CD4-positive, alpha-beta T cell (primary cell): ENCODE measurements around the gene ARHGEF25. TPM values are rescaled to one million over a fixed set of nuclear protein-coding genes. Genes with fewer than 3 reads are reported as not detected.
A peak's percentile ranks its signal among the peaks of the same experiment; 100 is the strongest.

Source experiments
- ATAC-seq: fragments of 200-7000 bp; cut with Tn5 transposase; one replicate; pipeline ENCODE4 v1.10.0; 2022; ENCODE audit warnings: mild to moderate bottlenecking; ENCODE audit not compliant: poor library complexity
- CTCF ChIA-PET: fragments of 350-600 bp; sonication (Branson Sonifier 250); formaldehyde crosslinking; loops from one replicate; lab custom pipeline; 2021; ENCODE audit warnings: antibody characterized with exemption, inconsistent platforms; lab: Charles Lee
- POLR2A ChIA-PET: fragments of 350-600 bp; sonication (Branson Sonifier 250); formaldehyde crosslinking; loops from one replicate; lab custom pipeline; 2021; ENCODE audit warnings: antibody characterized with exemption, inconsistent platforms; lab: Charles Lee
- DNase-seq, 14 experiments: peaks; one replicate each; pipeline ENCODE4 v3.0.0-alpha.2; 2013 to 2020; ENCODE audit warnings: mixed read lengths in 2 of 14
- H3K27ac ChIP-seq, 2 donors: one replicate each; pipeline versions ENCODE4 v1.5.1 to v1.7.0; 2013; ENCODE audit warnings: low read length in 2 of 2, low read depth in 1 of 2, mild to moderate bottlenecking in 1 of 2
- H3K27me3 ChIP-seq, 2 experiments: 1 replicate in 1 of 2; 2 replicates in 1 of 2; pipeline versions ENCODE4 v1.6.1 to v1.7.0; 2013; ENCODE audit warnings: low read length in 2 of 2, control low read depth in 1 of 2, mild to moderate bottlenecking in 1 of 2, moderate library complexity in 1 of 2; ENCODE audit not compliant: insufficient read depth in 2 of 2, control insufficient read depth in 1 of 2
- H3K36me3 ChIP-seq: one replicate; pipeline ENCODE4 v1.6.1; 2013; ENCODE audit warnings: low read length, control low read depth; ENCODE audit not compliant: insufficient read depth
- H3K4me1 ChIP-seq: one replicate; pipeline ENCODE4 v1.6.1; 2013; ENCODE audit warnings: low read length, control low read depth; ENCODE audit not compliant: insufficient read depth
- H3K4me3 ChIP-seq: one replicate; pipeline ENCODE4 v1.5.1; 2013; ENCODE audit warnings: mild to moderate bottlenecking, low read length, moderate library complexity
- H3K9me3 ChIP-seq, 2 experiments: 1 replicate in 1 of 2; 2 replicates in 1 of 2; pipeline versions ENCODE4 v1.6.1 to v1.7.0; 2013; ENCODE audit warnings: low read length in 2 of 2, mild to moderate bottlenecking in 2 of 2, control low read depth in 1 of 2, moderate library complexity in 1 of 2; ENCODE audit not compliant: control insufficient read depth in 1 of 2, insufficient read depth in 1 of 2
- H3K27ac Mint-ChIP-seq: one replicate; pipeline ENCODE4 v1.8.0; 2020; ENCODE audit warnings: mixed read lengths
- H3K27me3 Mint-ChIP-seq: one replicate; pipeline ENCODE4 v1.8.0; 2021; ENCODE audit warnings: mixed read lengths
- H3K36me3 Mint-ChIP-seq: one replicate; pipeline ENCODE4 v1.8.0; 2021; ENCODE audit warnings: low read depth, mixed read lengths
- H3K4me1 Mint-ChIP-seq: one replicate; pipeline ENCODE4 v1.8.0; 2021; ENCODE audit warnings: low read depth, mixed read lengths
- H3K4me3 Mint-ChIP-seq: one replicate; pipeline ENCODE4 v1.8.0; 2020; ENCODE audit warnings: mild to moderate bottlenecking, mixed read lengths
- H3K9me3 Mint-ChIP-seq: one replicate; pipeline ENCODE4 v1.8.0; 2020; ENCODE audit warnings: mixed read lengths
- CTCF ChIP-seq: fragments of 200-600 bp; IDR thresholded peaks from one replicate; pipeline ENCODE4 v1.8.0; 2022; ENCODE audit warnings: antibody characterized with exemption, mild to moderate bottlenecking
- intact Hi-C, 2 experiments: fragments of 100-400 bp; cut with DNase I in 1 of 2; cut with micrococcal nuclease in 1 of 2; formaldehyde crosslinking; loops; one replicate each; pipeline versions ENCODE4 v1.15.1 to v1.9.0; 2023 to 2025; cut with DNase I, micrococcal nuclease
- polyA plus RNA-seq, 2 donors: library from polyadenylated mRNA; unstranded; fragments of 120-200 nt; gene quantifications; one replicate each; pipeline ENCODE4 v1.2.1, GENCODE V29; 2013
- total RNA-seq, 174 experiments: library from RNA in 2 of 174; stranded (reverse) in 2 of 174; gene quantifications; one replicate each; pipeline ENCODE4 v1.2.3 and lab custom pipeline; 2021 to 2026

Gene ARHGEF25
- under 1 TPM; 0.25 to 0.27 TPM for total RNA-seq
- 0.40 TPM for polyA plus RNA-seq (2013, experiment 1 of 2)
- 1.3 TPM for polyA plus RNA-seq (2013, experiment 2 of 2)
- total RNA-seq (lab: John Stamatoyannopoulos, UW), result 0 to 2.9 (median 0.38) reads per million in 172 experiments

GRCh38 chr12:57611108-57611826 is at the start of gene ARHGEF25:
Gene ARHGEF25 (plus strand): TSS chr12:57611435. CDS start chr12:57611895, 460 bp downstream.
- H3K4me3 ChIP-seq, result peak within 1 kb of the TSS; percentile 56
- TF ChIP-seq CTCF, result no peak
- H3K27me3 ChIP-seq, result peaks cover 14 to 32% of the 10 kb centered on the region in 2 experiments
- H3K27ac Mint-ChIP-seq, result no peak within 1 kb of the TSS
- H3K36me3 ChIP-seq, result no peaks in the 10 kb centered on the region
- peaks cover 16% of the 10 kb centered on the region for H3K4me1 Mint-ChIP-seq
- H3K27me3 Mint-ChIP-seq, result peaks cover 50% of the 10 kb centered on the region
- ChIA-PET POLR2A (interaction anchor here (0.9 to 1.2 kb wide), 2 partner anchors 11 to 20 kb away, joined by 3 to 7 read pairs; partner anchors contain the start of gene PIP4K2C), CTCF (no interaction called here)
- ATAC-seq (peak; percentile 71), DNase-seq (peak in 7 of 14 experiments; percentile 23 to 71 (median 52))
- H3K4me1 ChIP-seq, result peaks cover 19% of the 10 kb centered on the region
- H3K27ac ChIP-seq, result no peak within 1 kb of the TSS
- H3K4me3 Mint-ChIP-seq, result peak within 1 kb of the TSS; percentile 86
- H3K9me3 ChIP-seq, result peaks cover 0 to 3% of the 10 kb centered on the region in 2 experiments
- intact Hi-C loops, result no loop called here
- H3K9me3 Mint-ChIP-seq, result no peaks in the 10 kb centered on the region
- peaks cover 8% of the 10 kb centered on the region for H3K36me3 Mint-ChIP-seq

GRCh38 chr12:57563358-57563757 is 47.9 kb upstream of the ARHGEF25 start:
- Histone ChIP-seq H3K4me3 (no peak overlapping the region), H3K4me1 (no peaks in the 10 kb centered on the region), H3K27ac (no peak overlapping the region), H3K27me3 (no peaks in the 10 kb centered on the region), H3K9me3 (no peaks in the 10 kb centered on the region), H3K36me3 (no peaks in the 10 kb centered on the region)
- no peak overlapping the region for H3K4me3 Mint-ChIP-seq
- ATAC-seq (no peak), DNase-seq (no peak)
- POLR2A ChIA-PET, result no interaction called here
- no peaks in the 10 kb centered on the region for H3K9me3 Mint-ChIP-seq
- CTCF ChIA-PET, result no interaction called here
- H3K27ac Mint-ChIP-seq, result no peak overlapping the region
- no peaks in the 10 kb centered on the region for H3K4me1 Mint-ChIP-seq
- intact Hi-C loops, result no loop called here
- no peak for TF ChIP-seq CTCF
- no peaks in the 10 kb centered on the region for H3K36me3 Mint-ChIP-seq
- H3K27me3 Mint-ChIP-seq, result peaks cover 11% of the 10 kb centered on the region

GRCh38 chr12:57564178-57564740 is 47.0 kb upstream of the ARHGEF25 start:
- POLR2A ChIA-PET, result no interaction called here
- Histone ChIP-seq H3K4me1 (no peaks in the 10 kb centered on the region), H3K4me3 (no peak overlapping the region), H3K36me3 (no peaks in the 10 kb centered on the region), H3K27me3 (no peaks in the 10 kb centered on the region), H3K9me3 (no peaks in the 10 kb centered on the region), H3K27ac (no peak overlapping the region)
- Mint-ChIP-seq H3K27ac (no peak overlapping the region), H3K4me1 (no peaks in the 10 kb centered on the region), H3K36me3 (peaks cover 2% of the 10 kb centered on the region), H3K4me3 (no peak overlapping the region), H3K27me3 (peaks cover 11% of the 10 kb centered on the region), H3K9me3 (no peaks in the 10 kb centered on the region)
- TF ChIP-seq CTCF, result no peak
- intact Hi-C loops, result no loop called here
- CTCF ChIA-PET, result no interaction called here
- DNase-seq, result no peak
- no peak for ATAC-seq
